ENCODE measurements around the gene PAX3. TPM values are rescaled to one million over a fixed set of nuclear protein-coding genes. Genes with fewer than 3 reads are reported as not detected.

PAX3 gene
- total RNA-seq, 2 donors from 2014 or later: not detected

GRCh38 chr2:222303828-222304736 is 5.3 kb upstream of the PAX3 start:
- TF ChIP-seq, protein P1, sequence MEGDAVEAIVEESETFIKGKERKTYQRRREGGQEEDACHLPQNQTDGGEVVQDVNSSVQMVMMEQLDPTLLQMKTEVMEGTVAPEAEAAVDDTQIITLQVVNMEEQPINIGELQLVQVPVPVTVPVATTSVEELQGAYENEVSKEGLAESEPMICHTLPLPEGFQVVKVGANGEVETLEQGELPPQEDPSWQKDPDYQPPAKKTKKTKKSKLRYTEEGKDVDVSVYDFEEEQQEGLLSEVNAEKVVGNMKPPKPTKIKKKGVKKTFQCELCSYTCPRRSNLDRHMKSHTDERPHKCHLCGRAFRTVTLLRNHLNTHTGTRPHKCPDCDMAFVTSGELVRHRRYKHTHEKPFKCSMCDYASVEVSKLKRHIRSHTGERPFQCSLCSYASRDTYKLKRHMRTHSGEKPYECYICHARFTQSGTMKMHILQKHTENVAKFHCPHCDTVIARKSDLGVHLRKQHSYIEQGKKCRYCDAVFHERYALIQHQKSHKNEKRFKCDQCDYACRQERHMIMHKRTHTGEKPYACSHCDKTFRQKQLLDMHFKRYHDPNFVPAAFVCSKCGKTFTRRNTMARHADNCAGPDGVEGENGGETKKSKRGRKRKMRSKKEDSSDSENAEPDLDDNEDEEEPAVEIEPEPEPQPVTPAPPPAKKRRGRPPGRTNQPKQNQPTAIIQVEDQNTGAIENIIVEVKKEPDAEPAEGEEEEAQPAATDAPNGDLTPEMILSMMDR (IDR thresholded peaks at IDR 0.05): no peak
- no peak for TF ChIP-seq POLR2A (IDR thresholded peaks at IDR 0.05)
- intact Hi-C loops (cut with DNase I): no loop called here
- Histone ChIP-seq H3K36me3 (replicated peaks in 1 of 2; ENCODE audit: insufficient read depth in 1 of 2, low read depth in 2 of 2) (no peaks in the 10 kb centered on the region), H3K4me3 (no peak overlapping the region), H3K4me1 (peaks cover 41% of the 10 kb centered on the region), H3K9me3 (no peaks in the 10 kb centered on the region), H3K27ac (no peak overlapping the region), H3K27me3 (peaks cover 0 to 78% of the 10 kb centered on the region in 2 donors)
- ATAC-seq (no peak), DNase-seq (no peak)
- 5 to 6% methylated on average over 33 to 38 of the region's 38 CpGs for WGBS, 2 donors

- Histone ChIP-seq H3K9me3 (no peaks in the 10 kb centered on the region), H3K36me3 (replicated peaks in 1 of 2; ENCODE audit: insufficient read depth in 1 of 2, low read depth in 2 of 2) (no peaks in the 10 kb centered on the region), H3K27me3 (peaks cover 0 to 86% of the 10 kb centered on the region in 2 donors), H3K4me3 (no peak overlapping the region), H3K27ac (no peak overlapping the region), H3K4me1 (peaks cover 49% of the 10 kb centered on the region)
- intact Hi-C loops (cut with DNase I): no loop called here
- ATAC-seq (no peak), DNase-seq (no peak)
- WGBS, 2 donors: 8 to 13% methylated on average over 24 of the region's 24 CpGs
- TF ChIP-seq POLR2A (IDR thresholded peaks at IDR 0.05): no peak
- TF ChIP-seq, protein P1 (IDR thresholded peaks at IDR 0.05): no peak
These were observed 4.4 kb upstream of the PAX3 start for GRCh38 chr2:222303045-222303827.

DNA sequence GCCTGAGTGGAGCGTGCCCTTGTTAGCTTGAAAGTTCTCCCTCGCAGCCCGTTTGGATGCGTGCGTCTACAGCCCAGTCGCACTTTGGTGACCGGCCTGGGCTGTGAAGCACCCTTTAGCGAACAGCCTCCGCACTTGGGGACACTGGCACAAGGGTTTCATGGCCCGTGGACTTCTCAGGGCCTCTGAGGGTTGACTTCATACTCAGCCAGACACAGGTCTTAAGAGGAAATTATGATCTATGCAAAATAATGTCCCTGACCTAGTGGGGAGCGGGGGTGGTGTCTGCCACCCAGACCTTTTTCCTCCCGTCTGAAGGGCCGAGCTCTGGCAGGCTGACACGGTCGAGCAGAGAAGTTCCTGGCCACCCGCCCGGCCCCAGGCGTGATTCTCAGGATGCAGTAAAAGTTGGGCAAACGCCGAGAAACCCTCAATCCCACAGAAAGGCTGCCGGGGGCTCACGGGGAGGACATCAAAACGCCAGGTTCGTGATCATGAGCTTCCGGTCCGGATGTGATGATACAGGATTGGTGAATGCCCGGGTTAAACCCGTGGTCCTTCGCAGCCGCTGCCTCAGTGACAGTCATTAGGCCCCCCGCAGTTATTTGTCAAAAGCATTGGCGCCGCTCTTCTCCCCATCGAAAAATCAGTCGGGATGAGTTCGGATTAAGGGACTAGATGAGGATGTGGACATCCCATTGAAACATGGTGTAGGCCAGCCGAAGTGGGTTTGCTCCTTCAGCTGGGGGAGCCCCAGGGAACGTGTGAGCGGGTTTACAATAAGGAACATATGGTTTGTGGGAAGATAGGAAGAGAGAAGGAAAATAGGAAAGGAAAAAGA is 3.6 kb upstream of the PAX3 start:
- no peak overlapping the region for H3K27ac ChIP-seq
- peaks cover 0 to 86% of the 10 kb centered on the region in 2 donors for H3K27me3 ChIP-seq
- peaks cover 49% of the 10 kb centered on the region for H3K4me1 ChIP-seq
- H3K36me3 ChIP-seq (replicated peaks in 1 of 2; ENCODE audit: insufficient read depth in 1 of 2, low read depth in 2 of 2): no peaks in the 10 kb centered on the region
- intact Hi-C loops (cut with DNase I): no loop called here
- no peak overlapping the region for H3K4me3 ChIP-seq
- H3K9me3 ChIP-seq: no peaks in the 10 kb centered on the region
- no peak for ATAC-seq
- WGBS, 2 donors: 5 to 8% methylated on average over 30 to 39 of the region's 39 CpGs
- TF ChIP-seq, protein P1 (IDR thresholded peaks at IDR 0.05): no peak
- no peak for TF ChIP-seq POLR2A (IDR thresholded peaks at IDR 0.05)
- DNase-seq: no peak

GRCh38 chr2:222301796-222302118 is 3.0 kb upstream of the PAX3 start:
- DNase-seq (no peak), ATAC-seq (no peak)
- TF ChIP-seq, protein P1 (IDR thresholded peaks at IDR 0.05): no peak
- no peak for TF ChIP-seq POLR2A (IDR thresholded peaks at IDR 0.05)
- peaks cover 47% of the 10 kb centered on the region for H3K4me1 ChIP-seq
- no peak overlapping the region for H3K27ac ChIP-seq
- 2 to 5% methylated on average over 12 to 16 of the region's 16 CpGs for WGBS, 2 donors
- H3K4me3 ChIP-seq: no peak overlapping the region
- peaks cover 0 to 87% of the 10 kb centered on the region in 2 donors for H3K27me3 ChIP-seq
- no peaks in the 10 kb centered on the region for H3K36me3 ChIP-seq (replicated peaks in 1 of 2; ENCODE audit: insufficient read depth in 1 of 2, low read depth in 2 of 2)
- no peaks in the 10 kb centered on the region for H3K9me3 ChIP-seq
- intact Hi-C loops (cut with DNase I): no loop called here

All from body of pancreas (tissue), 4 donors.